MM.1S (cell line): ENCODE results near the gene SPR.

Source experiments
- CTCF ChIP-seq: fragments of 300-600 bp; sonication (generic); IDR thresholded peaks from 2 replicates; pipeline ENCODE4 v1.5.1; 2016; ENCODE audit warnings: antibody characterized with exemption, low read length, mixed read lengths
- EZH2 ChIP-seq: fragments of 300-600 bp; sonication (generic); optimal IDR thresholded peaks from 2 replicates; pipeline ENCODE3; 2017; ENCODE audit warnings: low read depth, mild to moderate bottlenecking, antibody characterized with exemption, low read length, mixed read lengths

GRCh38 chr2:72926811-72927465, 39.7 kb downstream of the SPR start:
- TF ChIP-seq CTCF (no peak), EZH2 (no peak)
